GM12891 (cell line): Measurements from ENCODE around the gene GPRC5A.

Source experiments
- DNase-seq: peaks from one replicate; pipeline ENCODE4 v3.0.0; 2011; ENCODE audit warnings: low spot score; ENCODE audit not compliant: insufficient read length
- FAIRE-seq: peaks from 2 replicates; lab custom pipeline; 2011; peaks lifted over from hg19 to GRCh38; lab: Jason Lieb, UNC
- PAX5 ChIP-seq: IDR thresholded peaks from 2 replicates; pipeline ENCODE4 v1.6.1; 2011; ENCODE audit warnings: low read length, moderate library complexity, mild to moderate bottlenecking; ENCODE audit not compliant: insufficient read depth, severe bottlenecking
- POLR2A ChIP-seq: IDR thresholded peaks from 2 replicates; pipeline ENCODE4 v1.6.1; 2011; ENCODE audit warnings: low read depth, low read length, control low read depth
- POLR2AphosphoS5 ChIP-seq: IDR thresholded peaks from 2 replicates; pipeline ENCODE4 v1.6.1; 2011; ENCODE audit warnings: low read depth, low read length, control low read depth
- POU2F2 ChIP-seq: IDR thresholded peaks from 2 replicates; pipeline ENCODE4 v1.6.1; 2011; ENCODE audit warnings: low read depth, mild to moderate bottlenecking, control low read depth, low read length, moderate library complexity
- SPI1 ChIP-seq: IDR thresholded peaks from 2 replicates; pipeline ENCODE4 v1.6.1; 2011; ENCODE audit warnings: low read depth, low read length, control low read depth
- TAF1 ChIP-seq: IDR thresholded peaks from 2 replicates; pipeline ENCODE4 v1.6.1; 2011; ENCODE audit warnings: low read depth, low read length, control low read depth

Gene GPRC5A

GRCh38 chr12:12954878-12955625 lies 63.7 kb downstream of the GPRC5A start:
- FAIRE-seq (no peak), DNase-seq (no peak)
- TF ChIP-seq SPI1 (no peak), POLR2AphosphoS5 (no peak), TAF1 (no peak)

- TF ChIP-seq POU2F2 (no peak), SPI1 (no peak), POLR2A (no peak), TAF1 (no peak), PAX5 (no peak), POLR2AphosphoS5 (no peak)
- FAIRE-seq, result no peak
Measured at GRCh38 chr12:12958886-12959285, 67.5 kb downstream of the GPRC5A start.

GRCh38 chr12:12960639-12961209 lies 69.4 kb downstream of the GPRC5A start:
- DNase-seq (no peak), FAIRE-seq (no peak)

More at GRCh38 chr12:12958886-12959285, 67.5 kb downstream of the GPRC5A start:
- DNase-seq, result no peak

GRCh38 chr12:12964255-12964654 lies 72.9 kb downstream of the GPRC5A start:
- no peak for DNase-seq
- TF ChIP-seq POU2F2 (no peak), PAX5 (no peak), POLR2A (no peak), SPI1 (no peak), TAF1 (no peak), POLR2AphosphoS5 (no peak)
- no peak for FAIRE-seq

More at GRCh38 chr12:12960639-12961209, 69.4 kb downstream of the GPRC5A start:
- TF ChIP-seq POU2F2 (no peak), TAF1 (no peak), SPI1 (no peak), POLR2AphosphoS5 (no peak), POLR2A (no peak), PAX5 (no peak)

GRCh38 chr12:12965836-12966235 lies 74.5 kb downstream of the GPRC5A start:
- no peak for FAIRE-seq
- no peak for TF ChIP-seq POU2F2
- no peak for TF ChIP-seq TAF1
- TF ChIP-seq SPI1, result no peak

More at GRCh38 chr12:12965836-12966235, 74.5 kb downstream of the GPRC5A start:
- no peak for DNase-seq
